Esophagus muscularis mucosa (tissue), 4 donors: Measurements from ENCODE around the gene DUSP10. TPM values are rescaled to one million over a fixed set of nuclear protein-coding genes. Genes with fewer than 3 reads are reported as not detected.
A peak's percentile ranks its signal among the peaks of the same experiment; 100 is the strongest.

Source experiments
- DNase-seq: peaks from one replicate; pipeline ENCODE4 v3.0.0-alpha.2; 2017; ENCODE audit errors: extremely low spot score
- H3K27ac ChIP-seq, 4 donors: fragments of 200-600 bp; sonication (generic); replicated peaks in 1 of 4; 1 replicate in 3 of 4; 2 replicates in 1 of 4; pipeline ENCODE4 v1.5.1; 2016 to 2019; ENCODE audit warnings: mild to moderate bottlenecking in 1 of 4
- H3K27me3 ChIP-seq, 4 donors: fragments of 200-600 bp; sonication (generic); one replicate each; pipeline versions ENCODE4 v1.5.1 to v1.6.0; 2016 to 2019
- H3K36me3 ChIP-seq, 4 donors: fragments of 200-600 bp; sonication (generic); one replicate each; pipeline ENCODE4 v1.5.1; 2016 to 2019
- H3K4me1 ChIP-seq, 4 donors: fragments of 200-600 bp; sonication (generic); one replicate each; pipeline ENCODE4 v1.5.1; 2016 to 2019
- H3K4me3 ChIP-seq, 4 donors: fragments of 200-600 bp; sonication (generic); 1 replicate in 2 of 4; 2 replicates in 2 of 4; pipeline ENCODE4 v1.5.1; 2016 to 2019; ENCODE audit warnings: mild to moderate bottlenecking in 4 of 4, moderate library complexity in 1 of 4
- H3K9me3 ChIP-seq, 4 donors: fragments of 200-600 bp; sonication (generic); 1 replicate in 3 of 4; 2 replicates in 1 of 4; pipeline ENCODE4 v1.5.1; 2016 to 2019
- EP300 ChIP-seq: sonication (generic); formaldehyde crosslinking; IDR thresholded peaks from one replicate; pipeline ENCODE4 v1.6.1; 2017; ENCODE audit warnings: antibody characterized with exemption
- POLR2A ChIP-seq: fragments of 450-650 bp; IDR thresholded peaks from one replicate; pipeline ENCODE4 v1.6.1; 2017; ENCODE audit warnings: antibody characterized with exemption, moderate library complexity, mild to moderate bottlenecking, low read depth
- POLR2AphosphoS5 ChIP-seq, 2 donors: sonication (generic); formaldehyde crosslinking; IDR thresholded peaks; one replicate each; pipeline ENCODE4 v1.6.1; 2017; ENCODE audit warnings: antibody characterized with exemption in 2 of 2
- WGBS: methylation state at CpG from one replicate; pipeline ENCODE4 v1.1.5; 2018; 5-methylcytosine and 5-hydroxymethylcytosine counted together
- intact Hi-C: fragments of 100-400 bp; cut with DNase I; formaldehyde crosslinking; loops from one replicate; pipeline ENCODE4 v1.15.1; 2023
- total RNA-seq, 4 donors: library from RNA; depleted of rRNA; stranded (reverse); fragments of >200 nt; gene quantifications; one replicate each; pipeline versions ENCODE4 v1.1.0 to v1.2.1, GENCODE V29; 2016
- TF ChIP-seq, protein P1 (sequence below), 3 experiments: fragments of 200-600 bp in 2 of 3; fragments of 450-650 bp in 1 of 3; sonication (generic) in 2 of 3; IDR thresholded peaks; one replicate each; pipeline ENCODE4 v1.5.1; 2017 to 2019; ENCODE audit warnings: antibody characterized with exemption in 3 of 3, mild to moderate bottlenecking in 2 of 3, moderate library complexity in 1 of 3

DUSP10 gene
- 10 to 100 TPM in 2 of 4 donors, 1 to 10 TPM in 2; 5.5 to 13.1 (median 8.6) TPM for total RNA-seq

GRCh38 chr1:221741703-221742554 lies at the start of gene DUSP10:
TSS of gene DUSP10 (minus strand) at chr1:221742089. CDS start at chr1:221739744, 2,345 bp downstream.
- H3K27me3 ChIP-seq, result no peaks in the 10 kb centered on the region
- H3K4me3 ChIP-seq, result peak within 1 kb of the TSS; percentile 63 to 91 (median 70)
- peak; percentile 100 for DNase-seq
- H3K4me1 ChIP-seq, result peaks cover 20 to 50% (median 43%) of the 10 kb centered on the region in 4 donors
- no peaks in the 10 kb centered on the region for H3K9me3 ChIP-seq
- H3K36me3 ChIP-seq, result peaks cover 0 to 6% (median 2%) of the 10 kb centered on the region in 4 donors
- TF ChIP-seq, protein P1, sequence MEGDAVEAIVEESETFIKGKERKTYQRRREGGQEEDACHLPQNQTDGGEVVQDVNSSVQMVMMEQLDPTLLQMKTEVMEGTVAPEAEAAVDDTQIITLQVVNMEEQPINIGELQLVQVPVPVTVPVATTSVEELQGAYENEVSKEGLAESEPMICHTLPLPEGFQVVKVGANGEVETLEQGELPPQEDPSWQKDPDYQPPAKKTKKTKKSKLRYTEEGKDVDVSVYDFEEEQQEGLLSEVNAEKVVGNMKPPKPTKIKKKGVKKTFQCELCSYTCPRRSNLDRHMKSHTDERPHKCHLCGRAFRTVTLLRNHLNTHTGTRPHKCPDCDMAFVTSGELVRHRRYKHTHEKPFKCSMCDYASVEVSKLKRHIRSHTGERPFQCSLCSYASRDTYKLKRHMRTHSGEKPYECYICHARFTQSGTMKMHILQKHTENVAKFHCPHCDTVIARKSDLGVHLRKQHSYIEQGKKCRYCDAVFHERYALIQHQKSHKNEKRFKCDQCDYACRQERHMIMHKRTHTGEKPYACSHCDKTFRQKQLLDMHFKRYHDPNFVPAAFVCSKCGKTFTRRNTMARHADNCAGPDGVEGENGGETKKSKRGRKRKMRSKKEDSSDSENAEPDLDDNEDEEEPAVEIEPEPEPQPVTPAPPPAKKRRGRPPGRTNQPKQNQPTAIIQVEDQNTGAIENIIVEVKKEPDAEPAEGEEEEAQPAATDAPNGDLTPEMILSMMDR (IDR thresholded peaks at IDR 0.05), result no peak
- TF ChIP-seq EP300 (no peak), POLR2AphosphoS5 (IDR thresholded peaks at IDR 0.05) (peak; percentile 90 to 99), POLR2A (peak; percentile 15)
- WGBS, result under 1% methylated on average over 44 of the region's 44 CpGs
- H3K27ac ChIP-seq, result peak within 1 kb of the TSS; percentile 93 to 99 (median 98)
- intact Hi-C loops, result loop anchor here (10.0 kb wide), 2 partner anchors 127 to 267 kb away; no protein-coding TSS in a partner anchor

GRCh38 chr1:221788466-221788865 lies 46.6 kb upstream of the DUSP10 start:
- TF ChIP-seq POLR2A, result no peak
- TF ChIP-seq POLR2AphosphoS5 (IDR thresholded peaks at IDR 0.05), result no peak
- no peak overlapping the region for H3K27ac ChIP-seq
- no peaks in the 10 kb centered on the region for H3K36me3 ChIP-seq
- no peak overlapping the region for H3K4me3 ChIP-seq
- no peaks in the 10 kb centered on the region for H3K27me3 ChIP-seq
- no peaks in the 10 kb centered on the region for H3K9me3 ChIP-seq
- intact Hi-C loops, result no loop called here
- H3K4me1 ChIP-seq, result no peaks in the 10 kb centered on the region
- WGBS, result 77% methylated on average over 6 of the region's 6 CpGs
- DNase-seq, result no peak

- intact Hi-C loops, result no loop called here
- H3K4me1 ChIP-seq, result no peaks in the 10 kb centered on the region
- 97% methylated on average over 5 of the region's 5 CpGs for WGBS
Observed at GRCh38 chr1:221786647-221787046, 44.8 kb upstream of the DUSP10 start.

GRCh38 chr1:221783936-221784335 lies 42.0 kb upstream of the DUSP10 start:
- no peaks in the 10 kb centered on the region for H3K4me1 ChIP-seq
- no peak overlapping the region for H3K4me3 ChIP-seq
- H3K9me3 ChIP-seq, result no peaks in the 10 kb centered on the region
- H3K27ac ChIP-seq, result no peak overlapping the region
- no peak for DNase-seq
- H3K27me3 ChIP-seq, result no peaks in the 10 kb centered on the region
- no peaks in the 10 kb centered on the region for H3K36me3 ChIP-seq
- WGBS, result 76% methylated on average over 4 of the region's 4 CpGs
- TF ChIP-seq EP300 (no peak), POLR2AphosphoS5 (IDR thresholded peaks at IDR 0.05) (no peak), POLR2A (no peak)
- TF ChIP-seq, protein P1 (IDR thresholded peaks at IDR 0.05), result no peak
- intact Hi-C loops, result no loop called here

More at GRCh38 chr1:221786647-221787046, 44.8 kb upstream of the DUSP10 start:
- no peak for DNase-seq
- Histone ChIP-seq H3K36me3 (no peaks in the 10 kb centered on the region), H3K9me3 (no peaks in the 10 kb centered on the region), H3K4me3 (no peak overlapping the region), H3K27me3 (no peaks in the 10 kb centered on the region), H3K27ac (no peak overlapping the region)
- TF ChIP-seq, protein P1 (IDR thresholded peaks at IDR 0.05), result no peak
- TF ChIP-seq EP300 (no peak), POLR2AphosphoS5 (IDR thresholded peaks at IDR 0.05) (no peak), POLR2A (no peak)

DNA sequence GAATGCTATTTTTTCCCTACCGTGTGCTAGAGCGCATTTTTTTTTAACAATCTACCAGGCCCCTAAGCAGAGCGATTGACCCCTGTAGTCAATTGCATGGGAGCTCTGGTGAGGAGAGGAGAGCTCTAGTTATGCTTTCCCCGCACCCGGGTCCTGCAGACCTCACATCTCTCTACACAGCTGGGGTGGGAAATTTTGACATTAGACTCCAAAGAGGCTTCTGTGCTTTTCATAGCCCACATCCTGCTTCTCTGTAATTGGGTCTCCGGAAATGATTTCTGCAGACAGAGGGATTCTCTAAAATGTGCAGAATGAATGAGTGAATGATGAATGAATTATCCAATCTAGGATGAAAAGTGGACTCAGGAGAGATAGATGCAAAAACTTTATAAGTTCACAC lies 41.5 kb upstream of the DUSP10 start:
- TF ChIP-seq POLR2A (no peak), EP300 (no peak), POLR2AphosphoS5 (IDR thresholded peaks at IDR 0.05) (no peak)
- TF ChIP-seq, protein P1 (IDR thresholded peaks at IDR 0.05), result no peak
- DNase-seq, result no peak
- H3K36me3 ChIP-seq, result no peaks in the 10 kb centered on the region
- H3K4me1 ChIP-seq, result no peaks in the 10 kb centered on the region
- intact Hi-C loops, result no loop called here
- no peaks in the 10 kb centered on the region for H3K27me3 ChIP-seq
- H3K4me3 ChIP-seq, result no peak overlapping the region
- H3K27ac ChIP-seq, result no peak overlapping the region
- no peaks in the 10 kb centered on the region for H3K9me3 ChIP-seq
- WGBS, result 76% methylated on average over 6 of the region's 6 CpGs
